ENCODE data around the gene ZNF362. TPM values are rescaled to one million over a fixed set of nuclear protein-coding genes. Genes with fewer than 3 reads are reported as not detected.

Gene ZNF362
- total and polyA plus RNA-seq, 8 donors = 1.3 to 49.8 (median 8.8) TPM

- WGBS, 5 donors = 8 to 32% (median 21%) methylated on average over 5 of the region's 5 CpGs
- intact Hi-C loops (cut with DNase I; ENCODE audit: low total_unique reads) = no loop called here
- H3K27ac ChIP-seq = peak overlapping the region; percentile 74 to 100 (median 99)
- TF ChIP-seq POLR2A (IDR thresholded peaks at IDR 0.05) (no peak), POLR2AphosphoS5 (IDR thresholded peaks at IDR 0.05) (peak in 2 of 3 donors; percentile 11 to 57), CTCF (IDR thresholded peaks at IDR 0.05) (no peak), EP300 (IDR thresholded peaks at IDR 0.05) (no peak)
- H3K36me3 ChIP-seq = peaks cover 0 to 20% (median 6%) of the 10 kb centered on the region in 4 donors
- peaks cover 86 to 100% (median 97%) of the 10 kb centered on the region in 4 donors for H3K4me1 ChIP-seq
- no peaks in the 10 kb centered on the region for H3K27me3 ChIP-seq
- H3K4me3 ChIP-seq = peak overlapping the region in 1 of 4 donors; percentile 23
- DNase-seq = no peak
- H3K9me3 ChIP-seq = no peaks in the 10 kb centered on the region
Measured at GRCh38 chr1:33343539-33343938, 87.2 kb downstream of the ZNF362 start.

DNA sequence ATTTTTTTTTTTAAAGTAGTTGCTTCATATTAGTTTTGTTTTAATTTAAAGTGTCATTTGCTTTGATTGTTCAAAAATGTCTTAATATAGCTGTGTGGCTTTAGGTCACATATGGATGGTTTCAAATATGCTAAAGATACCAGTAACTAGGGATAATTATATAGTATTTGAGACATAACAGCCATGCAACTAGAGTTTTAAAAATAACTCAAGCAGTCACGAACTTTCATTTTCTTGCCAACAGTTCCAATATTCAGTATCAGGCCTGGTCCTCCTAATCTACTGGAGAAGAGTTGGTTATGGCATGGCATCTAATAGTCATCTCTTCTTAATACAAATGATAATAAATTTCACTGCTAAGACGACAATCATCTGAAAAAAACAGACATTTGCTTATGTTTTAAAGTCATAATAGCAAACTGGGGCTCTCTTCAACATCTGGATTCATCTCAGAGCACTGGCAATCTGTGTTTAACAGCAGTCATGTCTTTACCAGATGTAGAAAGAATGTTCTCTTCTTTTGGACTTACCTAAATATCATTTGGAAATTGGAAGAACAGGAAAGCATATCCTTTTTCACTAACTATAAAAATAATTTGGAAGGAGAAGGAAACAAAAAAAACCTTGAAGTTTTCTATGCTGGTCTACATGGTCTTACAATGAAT, 88.7 kb downstream of the ZNF362 start:
- intact Hi-C loops (cut with DNase I; ENCODE audit: low total_unique reads) = no loop called here
- H3K4me3 ChIP-seq = peak overlapping the region in 2 of 4 donors; percentile 81 to 92
- peaks cover 71 to 87% (median 84%) of the 10 kb centered on the region in 4 donors for H3K4me1 ChIP-seq
- DNase-seq = no peak
- H3K27ac ChIP-seq = peak overlapping the region; percentile 61 to 100 (median 99)
- peaks cover 0 to 20% (median 6%) of the 10 kb centered on the region in 4 donors for H3K36me3 ChIP-seq
- no peaks in the 10 kb centered on the region for H3K27me3 ChIP-seq
- TF ChIP-seq EP300 (IDR thresholded peaks at IDR 0.05) (no peak), POLR2A (IDR thresholded peaks at IDR 0.05) (no peak), CTCF (IDR thresholded peaks at IDR 0.05) (no peak), POLR2AphosphoS5 (IDR thresholded peaks at IDR 0.05) (no peak)
- 27 to 41% (median 39%) methylated on average over 2 of the region's 2 CpGs for WGBS, 5 donors
- no peaks in the 10 kb centered on the region for H3K9me3 ChIP-seq

- WGBS, 5 donors = 33 to 59% (median 47%) methylated on average over 3 of the region's 3 CpGs
- no peak for DNase-seq
- no peaks in the 10 kb centered on the region for H3K27me3 ChIP-seq
- peak overlapping the region; percentile 79 to 100 (median 99) for H3K27ac ChIP-seq
- H3K4me3 ChIP-seq = peak overlapping the region; percentile 81 to 97 (median 92)
- TF ChIP-seq EP300 (IDR thresholded peaks at IDR 0.05) (no peak), POLR2AphosphoS5 (IDR thresholded peaks at IDR 0.05) (no peak), POLR2A (IDR thresholded peaks at IDR 0.05) (no peak), CTCF (IDR thresholded peaks at IDR 0.05) (no peak)
- no peaks in the 10 kb centered on the region for H3K9me3 ChIP-seq
- H3K36me3 ChIP-seq = peaks cover 0 to 20% (median 5%) of the 10 kb centered on the region in 4 donors
- intact Hi-C loops (cut with DNase I; ENCODE audit: low total_unique reads) = no loop called here
- peaks cover 56 to 85% (median 79%) of the 10 kb centered on the region in 4 donors for H3K4me1 ChIP-seq
Measured at GRCh38 chr1:33346533-33346926, 90.2 kb downstream of the ZNF362 start.

- Histone ChIP-seq H3K27me3 (no peaks in the 10 kb centered on the region), H3K9me3 (no peaks in the 10 kb centered on the region), H3K36me3 (peaks cover 0 to 16% (median 3%) of the 10 kb centered on the region in 4 donors), H3K27ac (peak overlapping the region; percentile 79 to 100 (median 99)), H3K4me3 (peak overlapping the region; percentile 81 to 97 (median 92)), H3K4me1 (peaks cover 50 to 80% (median 73%) of the 10 kb centered on the region in 4 donors)
- DNase-seq = peak; percentile 50 to 75
- 3 to 21% (median 19%) methylated on average over 2 of the region's 2 CpGs for WGBS, 5 donors
- intact Hi-C loops (cut with DNase I; ENCODE audit: low total_unique reads) = no loop called here
- TF ChIP-seq POLR2A (IDR thresholded peaks at IDR 0.05) (peak in 2 of 4 donors; percentile 9 to 31), EP300 (IDR thresholded peaks at IDR 0.05) (no peak), CTCF (IDR thresholded peaks at IDR 0.05) (no peak), POLR2AphosphoS5 (IDR thresholded peaks at IDR 0.05) (peak; percentile 71 to 95 (median 93))
Measured at GRCh38 chr1:33346927-33347649, 90.8 kb downstream of the ZNF362 start.

Data from stomach (tissue), 9 donors.